ENCODE data around the gene FBXO28.

Gene FBXO28

DNA sequence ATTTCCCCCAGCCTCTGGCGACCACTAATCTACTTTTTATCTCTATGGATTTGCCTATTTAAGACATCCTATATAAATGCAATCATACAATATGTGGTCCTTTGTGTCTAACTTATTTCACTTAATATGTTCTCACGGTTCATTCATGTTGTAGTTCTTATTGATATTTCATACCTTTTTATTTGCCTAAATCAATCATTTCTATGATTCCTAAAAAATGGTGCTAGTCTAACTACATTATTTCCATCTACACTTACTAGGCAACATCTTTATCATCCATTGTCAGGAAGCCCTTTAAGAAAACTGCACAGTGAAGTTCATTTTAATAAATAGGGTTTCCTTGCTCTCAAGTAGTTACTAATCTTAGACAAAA, 380 bp upstream of the FBXO28 start:
- Histone ChIP-seq H3K27me3 (ENCODE audit: control insufficient read depth in 5 of 5, insufficient read depth in 4 of 5, low read length in 5 of 5) (peaks cover 0 to 2% (median 0%) of the 10 kb centered on the region in 5 donors), H3K9me3 (ENCODE audit: control insufficient read depth in 5 of 5, low read length in 5 of 5) (no peaks in the 10 kb centered on the region), H3K4me1 (ENCODE audit: control insufficient read depth in 5 of 5, insufficient read depth in 5 of 5, low read length in 5 of 5) (peaks cover 2 to 28% (median 27%) of the 10 kb centered on the region in 5 donors), H3K27ac (ENCODE audit: low read depth, low read length) (peak overlapping the region; percentile 91), H3K9ac (ENCODE audit: low read length in 5 of 5) (peak overlapping the region in 4 of 5 donors; percentile 40 to 98 (median 95)), H3K36me3 (ENCODE audit: control insufficient read depth in 5 of 5, insufficient read depth in 5 of 5, low read length in 5 of 5) (no peaks in the 10 kb centered on the region), H3K4me3 (ENCODE audit: low read depth in 1 of 5, low read length in 5 of 5) (peak overlapping the region; percentile 81 to 92 (median 89))

DNA sequence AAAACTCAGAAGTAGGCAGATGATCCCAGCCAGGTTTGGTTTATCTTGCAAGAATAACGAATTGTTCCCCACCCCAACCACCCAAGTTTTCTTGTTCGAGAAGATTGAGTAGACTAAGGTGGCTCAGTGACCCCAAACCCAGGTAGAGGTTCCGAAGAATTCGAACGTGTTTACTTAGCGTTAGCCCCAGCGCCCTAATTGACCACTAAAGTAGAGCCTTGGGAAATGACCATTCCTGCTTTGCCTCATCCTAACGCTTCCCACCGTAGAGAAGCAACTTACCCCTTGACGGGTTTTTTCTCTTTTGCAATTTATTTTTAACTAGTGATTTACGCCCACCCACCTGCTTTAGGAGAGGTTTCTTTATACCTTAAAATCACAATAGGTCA, 870 bp downstream of the FBXO28 start:
- Histone ChIP-seq H3K9ac (ENCODE audit: low read length in 5 of 5) (peak overlapping the region; percentile 40 to 98 (median 95)), H3K9me3 (ENCODE audit: control insufficient read depth in 5 of 5, low read length in 5 of 5) (no peaks in the 10 kb centered on the region), H3K27ac (ENCODE audit: low read depth, low read length) (peak overlapping the region; percentile 91), H3K4me1 (ENCODE audit: control insufficient read depth in 5 of 5, insufficient read depth in 5 of 5, low read length in 5 of 5) (peaks cover 2 to 30% (median 27%) of the 10 kb centered on the region in 5 donors), H3K27me3 (ENCODE audit: control insufficient read depth in 5 of 5, insufficient read depth in 4 of 5, low read length in 5 of 5) (no peaks in the 10 kb centered on the region), H3K4me3 (ENCODE audit: low read depth in 1 of 5, low read length in 5 of 5) (peak overlapping the region; percentile 69 to 92 (median 89)), H3K36me3 (ENCODE audit: control insufficient read depth in 5 of 5, insufficient read depth in 5 of 5, low read length in 5 of 5) (no peaks in the 10 kb centered on the region)

DNA sequence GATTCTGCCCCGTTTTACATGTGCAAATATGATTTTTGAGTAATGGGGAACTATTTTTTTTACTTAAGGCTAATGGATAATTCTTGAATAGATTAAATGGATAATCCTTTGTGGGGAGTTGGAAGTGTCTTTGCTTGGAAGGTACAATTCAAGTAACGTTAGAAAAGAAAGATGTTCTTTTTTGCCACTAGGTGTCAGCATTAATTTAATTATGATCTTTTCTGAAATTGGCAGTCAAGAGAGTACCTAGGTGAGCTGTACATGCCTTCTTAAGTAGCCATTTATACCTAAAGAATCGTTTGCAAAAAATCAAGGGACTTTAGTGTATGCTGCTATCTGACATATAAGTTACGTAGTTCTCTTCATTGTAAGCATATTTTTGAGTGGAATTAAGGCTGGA, 2.2 kb downstream of the FBXO28 start:
- no peak overlapping the region for H3K4me3 ChIP-seq (ENCODE audit: low read depth in 1 of 5, low read length in 5 of 5)
- no peaks in the 10 kb centered on the region for H3K9me3 ChIP-seq (ENCODE audit: control insufficient read depth in 5 of 5, low read length in 5 of 5)
- H3K9ac ChIP-seq (ENCODE audit: low read length in 5 of 5) = peak overlapping the region in 1 of 5 donors; percentile 21

DNA sequence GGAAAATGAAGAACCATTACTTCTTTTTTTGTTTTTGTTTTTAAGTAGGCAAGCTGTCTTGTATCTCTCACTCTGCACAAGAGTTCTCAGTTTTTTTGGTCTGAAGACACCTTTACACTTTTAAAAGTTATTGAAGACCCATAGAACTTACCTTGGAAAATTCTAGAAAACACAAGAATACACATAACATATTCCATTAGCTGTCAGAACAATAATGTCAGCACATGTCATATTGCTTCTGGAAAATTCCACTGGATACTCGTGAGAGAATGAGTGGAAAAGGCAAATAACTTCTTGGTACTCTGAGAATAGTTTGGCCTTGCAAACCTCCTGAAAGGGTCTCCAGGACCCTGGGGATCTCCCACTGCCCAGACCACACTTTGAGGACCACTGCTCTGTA, 4.8 kb downstream of the FBXO28 start:
- H3K27ac ChIP-seq (ENCODE audit: low read depth, low read length) = peak overlapping the region; percentile 44
- H3K36me3 ChIP-seq (ENCODE audit: control insufficient read depth in 5 of 5, insufficient read depth in 5 of 5, low read length in 5 of 5) = no peaks in the 10 kb centered on the region
- peaks cover 2 to 26% (median 23%) of the 10 kb centered on the region in 5 donors for H3K4me1 ChIP-seq (ENCODE audit: control insufficient read depth in 5 of 5, insufficient read depth in 5 of 5, low read length in 5 of 5)
- H3K9me3 ChIP-seq (ENCODE audit: control insufficient read depth in 5 of 5, low read length in 5 of 5) = no peaks in the 10 kb centered on the region
- no peak overlapping the region for H3K4me3 ChIP-seq (ENCODE audit: low read depth in 1 of 5, low read length in 5 of 5)
- H3K27me3 ChIP-seq (ENCODE audit: control insufficient read depth in 5 of 5, insufficient read depth in 4 of 5, low read length in 5 of 5) = no peaks in the 10 kb centered on the region
- no peak overlapping the region for H3K9ac ChIP-seq (ENCODE audit: low read length in 5 of 5)

More for the DNA sequence above, 2.2 kb downstream of the FBXO28 start:
- Histone ChIP-seq H3K36me3 (ENCODE audit: control insufficient read depth in 5 of 5, insufficient read depth in 5 of 5, low read length in 5 of 5) (no peaks in the 10 kb centered on the region), H3K4me1 (ENCODE audit: control insufficient read depth in 5 of 5, insufficient read depth in 5 of 5, low read length in 5 of 5) (peaks cover 2 to 30% (median 27%) of the 10 kb centered on the region in 5 donors), H3K27ac (ENCODE audit: low read depth, low read length) (peak overlapping the region; percentile 91), H3K27me3 (ENCODE audit: control insufficient read depth in 5 of 5, insufficient read depth in 4 of 5, low read length in 5 of 5) (no peaks in the 10 kb centered on the region)

DNA sequence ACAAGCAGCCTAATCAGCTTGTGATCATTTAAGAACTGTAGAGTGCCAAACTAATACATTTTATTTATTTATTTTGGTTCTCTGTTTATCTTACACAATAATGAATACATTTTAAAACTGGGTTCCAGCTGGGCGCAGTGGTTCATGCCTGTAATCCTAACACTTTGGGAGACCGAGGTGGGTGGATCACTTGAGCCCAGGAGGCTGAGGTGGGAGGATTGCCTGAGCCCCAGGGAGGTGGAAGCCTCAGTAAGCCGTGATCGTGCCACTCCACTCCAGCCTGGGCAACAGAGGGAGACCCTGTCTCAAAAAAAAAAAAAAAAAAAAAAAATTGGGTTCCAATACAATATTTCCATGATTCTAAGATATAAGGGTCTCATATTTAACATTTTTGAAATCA, 9.2 kb downstream of the FBXO28 start:
- Histone ChIP-seq H3K9ac (ENCODE audit: low read length in 5 of 5) (peak overlapping the region in 1 of 5 donors; percentile 40), H3K4me1 (ENCODE audit: control insufficient read depth in 5 of 5, insufficient read depth in 5 of 5, low read length in 5 of 5) (peaks cover 0 to 17% (median 0%) of the 10 kb centered on the region in 5 donors), H3K27me3 (ENCODE audit: control insufficient read depth in 5 of 5, insufficient read depth in 4 of 5, low read length in 5 of 5) (no peaks in the 10 kb centered on the region), H3K9me3 (ENCODE audit: control insufficient read depth in 5 of 5, low read length in 5 of 5) (no peaks in the 10 kb centered on the region), H3K4me3 (ENCODE audit: low read depth in 1 of 5, low read length in 5 of 5) (no peak overlapping the region), H3K36me3 (ENCODE audit: control insufficient read depth in 5 of 5, insufficient read depth in 5 of 5, low read length in 5 of 5) (no peaks in the 10 kb centered on the region), H3K27ac (ENCODE audit: low read depth, low read length) (no peak overlapping the region)

DNA sequence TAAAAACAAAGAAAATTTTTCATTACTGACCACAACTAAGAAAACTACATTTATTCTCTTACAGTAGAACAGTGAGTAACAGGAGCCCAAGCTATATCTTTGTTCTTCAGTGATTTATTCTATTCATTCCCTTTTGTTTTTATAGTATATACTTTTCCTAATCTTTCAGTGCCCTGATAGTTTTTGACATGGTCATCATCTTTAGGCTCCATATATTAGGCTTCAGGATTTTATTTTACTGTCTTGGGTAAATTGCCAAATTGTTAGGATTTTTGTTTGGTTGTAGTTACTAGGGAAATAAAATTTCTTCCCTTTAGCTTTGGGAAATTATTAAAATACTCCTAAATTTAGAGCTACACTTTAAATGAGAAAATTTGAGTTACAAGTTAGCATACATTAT, 10.3 kb downstream of the FBXO28 start:
- Histone ChIP-seq H3K27me3 (ENCODE audit: control insufficient read depth in 5 of 5, insufficient read depth in 4 of 5, low read length in 5 of 5) (no peaks in the 10 kb centered on the region), H3K4me3 (ENCODE audit: low read depth in 1 of 5, low read length in 5 of 5) (no peak overlapping the region), H3K36me3 (ENCODE audit: control insufficient read depth in 5 of 5, insufficient read depth in 5 of 5, low read length in 5 of 5) (no peaks in the 10 kb centered on the region), H3K4me1 (ENCODE audit: control insufficient read depth in 5 of 5, insufficient read depth in 5 of 5, low read length in 5 of 5) (peaks cover 0 to 14% (median 0%) of the 10 kb centered on the region in 5 donors), H3K9me3 (ENCODE audit: control insufficient read depth in 5 of 5, low read length in 5 of 5) (no peaks in the 10 kb centered on the region), H3K27ac (ENCODE audit: low read depth, low read length) (no peak overlapping the region), H3K9ac (ENCODE audit: low read length in 5 of 5) (no peak overlapping the region)

DNA sequence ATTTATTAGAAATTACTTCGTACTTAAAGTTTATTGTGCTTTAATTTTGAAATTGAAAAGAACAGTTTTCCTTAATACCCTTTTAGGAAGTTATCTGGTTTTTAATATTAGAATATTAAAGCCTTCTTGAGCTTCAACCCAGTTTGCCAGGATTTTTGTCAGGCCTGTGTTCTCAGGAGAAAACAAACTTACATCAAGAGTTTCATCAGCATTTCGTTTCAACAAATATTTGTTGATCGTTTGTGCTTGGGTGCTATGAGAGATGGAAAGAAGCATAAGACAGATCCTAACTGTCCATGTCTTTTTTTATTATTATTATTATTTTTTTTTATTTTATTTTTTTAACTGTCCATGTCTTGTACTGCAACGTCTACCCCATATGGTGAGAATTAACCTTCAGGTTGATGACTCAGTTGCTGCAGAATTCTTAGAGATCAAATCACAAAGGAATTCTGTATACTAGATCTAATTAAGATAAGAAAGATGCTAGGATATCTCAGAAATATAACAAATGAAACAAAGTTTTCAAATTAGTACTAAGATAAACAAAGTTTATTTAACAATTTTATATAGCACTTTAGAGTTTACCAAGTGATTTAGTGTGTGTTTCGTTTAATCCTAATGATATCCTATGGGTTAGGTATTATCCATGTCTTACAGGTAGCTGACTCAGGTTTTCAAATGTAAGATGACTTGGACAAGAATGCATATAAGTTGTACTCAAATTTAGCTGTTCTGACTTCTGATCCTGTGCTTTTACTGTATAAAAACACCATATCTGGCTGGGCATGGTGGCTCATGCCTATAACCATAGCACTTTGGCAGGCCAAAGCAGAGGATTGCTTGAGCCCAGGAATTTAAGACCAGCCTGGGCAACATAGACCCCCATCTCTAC, 14.3 kb downstream of the FBXO28 start:
- Histone ChIP-seq H3K4me3 (ENCODE audit: low read depth in 1 of 5, low read length in 5 of 5) (no peak overlapping the region), H3K9ac (ENCODE audit: low read length in 5 of 5) (no peak overlapping the region), H3K27me3 (ENCODE audit: control insufficient read depth in 5 of 5, insufficient read depth in 4 of 5, low read length in 5 of 5) (no peaks in the 10 kb centered on the region), H3K27ac (ENCODE audit: low read depth, low read length) (no peak overlapping the region), H3K36me3 (ENCODE audit: control insufficient read depth in 5 of 5, insufficient read depth in 5 of 5, low read length in 5 of 5) (peaks cover 17 to 28% (median 27%) of the 10 kb centered on the region in 5 donors), H3K4me1 (ENCODE audit: control insufficient read depth in 5 of 5, insufficient read depth in 5 of 5, low read length in 5 of 5) (peaks cover 0 to 14% (median 0%) of the 10 kb centered on the region in 5 donors), H3K9me3 (ENCODE audit: control insufficient read depth in 5 of 5, low read length in 5 of 5) (no peaks in the 10 kb centered on the region)

DNA sequence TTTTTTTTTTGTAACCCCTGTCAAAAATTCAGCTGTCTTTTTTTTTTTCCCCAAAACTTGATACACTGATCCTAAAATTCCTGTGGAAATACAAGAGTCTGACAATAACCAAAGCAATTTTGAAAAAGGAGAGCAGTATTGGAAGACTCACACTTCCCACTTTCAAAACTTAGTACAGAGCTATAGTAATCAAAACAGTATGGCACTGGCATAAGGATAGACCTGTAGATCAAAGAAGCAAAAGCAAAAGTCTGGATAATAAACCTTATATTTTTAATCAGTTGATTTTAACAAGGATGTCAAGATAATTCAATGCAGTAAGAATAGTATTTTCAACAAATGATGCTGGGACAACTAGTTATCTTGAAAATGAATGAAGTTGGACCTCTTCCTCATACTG, 17.3 kb downstream of the FBXO28 start:
- Histone ChIP-seq H3K4me1 (ENCODE audit: control insufficient read depth in 5 of 5, insufficient read depth in 5 of 5, low read length in 5 of 5) (peaks cover 0 to 6% (median 0%) of the 10 kb centered on the region in 5 donors), H3K9me3 (ENCODE audit: control insufficient read depth in 5 of 5, low read length in 5 of 5) (no peaks in the 10 kb centered on the region), H3K9ac (ENCODE audit: low read length in 5 of 5) (no peak overlapping the region), H3K27ac (ENCODE audit: low read depth, low read length) (no peak overlapping the region), H3K4me3 (ENCODE audit: low read depth in 1 of 5, low read length in 5 of 5) (no peak overlapping the region), H3K27me3 (ENCODE audit: control insufficient read depth in 5 of 5, insufficient read depth in 4 of 5, low read length in 5 of 5) (no peaks in the 10 kb centered on the region), H3K36me3 (ENCODE audit: control insufficient read depth in 5 of 5, insufficient read depth in 5 of 5, low read length in 5 of 5) (peaks cover 17 to 38% (median 31%) of the 10 kb centered on the region in 5 donors)

DNA sequence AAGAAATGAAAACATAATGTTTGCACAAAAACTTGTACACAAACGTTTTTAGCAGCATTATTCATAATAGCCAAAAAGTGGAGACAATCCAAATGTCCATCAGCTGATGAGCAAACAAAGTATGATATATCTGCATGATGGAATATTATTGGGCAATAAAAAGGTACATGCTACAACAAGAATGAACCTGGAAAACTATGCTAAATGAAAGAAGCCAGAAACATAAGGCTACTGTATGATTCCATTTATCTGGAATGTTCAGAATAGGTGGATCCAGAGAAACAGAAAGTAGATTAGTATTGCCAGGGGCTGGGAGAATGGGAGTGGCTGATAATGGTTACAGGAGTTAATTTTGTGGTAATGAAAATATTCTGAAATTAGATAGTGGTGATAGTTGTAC, 19.0 kb downstream of the FBXO28 start:
- peaks cover 17 to 49% (median 34%) of the 10 kb centered on the region in 5 donors for H3K36me3 ChIP-seq (ENCODE audit: control insufficient read depth in 5 of 5, insufficient read depth in 5 of 5, low read length in 5 of 5)
- no peak overlapping the region for H3K27ac ChIP-seq (ENCODE audit: low read depth, low read length)

DNA sequence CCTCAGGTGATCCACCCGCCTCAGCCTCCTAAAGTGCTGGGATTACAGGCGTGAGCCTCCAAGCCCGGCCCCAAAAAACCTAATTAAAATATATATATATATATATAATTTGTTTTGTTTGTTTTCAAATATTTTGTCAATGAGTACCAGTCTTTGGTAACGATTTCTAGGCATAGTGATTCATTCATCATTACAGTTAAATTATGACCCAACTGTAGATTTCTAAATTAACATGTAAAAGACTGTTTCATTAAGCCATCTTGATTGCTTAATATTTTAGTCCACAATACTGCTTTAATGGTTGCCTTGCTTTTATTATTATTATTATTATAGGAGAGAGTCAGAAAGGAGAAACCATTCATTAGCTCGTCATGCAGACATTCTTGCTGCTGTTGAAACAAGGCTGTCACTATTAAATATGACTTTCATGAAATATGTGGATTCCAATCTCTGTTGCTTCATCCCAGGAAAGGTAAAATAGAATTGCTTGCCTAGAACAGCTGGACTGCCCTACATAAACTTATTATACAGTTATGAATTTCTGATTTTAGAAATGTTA, 19.9 kb downstream of the FBXO28 start:
- Histone ChIP-seq H3K9ac (ENCODE audit: low read length in 5 of 5) (no peak overlapping the region), H3K27me3 (ENCODE audit: control insufficient read depth in 5 of 5, insufficient read depth in 4 of 5, low read length in 5 of 5) (no peaks in the 10 kb centered on the region), H3K4me1 (ENCODE audit: control insufficient read depth in 5 of 5, insufficient read depth in 5 of 5, low read length in 5 of 5) (no peaks in the 10 kb centered on the region), H3K36me3 (ENCODE audit: control insufficient read depth in 5 of 5, insufficient read depth in 5 of 5, low read length in 5 of 5) (peaks cover 21 to 50% (median 34%) of the 10 kb centered on the region in 5 donors), H3K4me3 (ENCODE audit: low read depth in 1 of 5, low read length in 5 of 5) (no peak overlapping the region), H3K9me3 (ENCODE audit: control insufficient read depth in 5 of 5, low read length in 5 of 5) (no peaks in the 10 kb centered on the region), H3K27ac (ENCODE audit: low read depth, low read length) (no peak overlapping the region)

More for the DNA sequence above, 19.0 kb downstream of the FBXO28 start:
- Histone ChIP-seq H3K9ac (ENCODE audit: low read length in 5 of 5) (no peak overlapping the region), H3K4me3 (ENCODE audit: low read depth in 1 of 5, low read length in 5 of 5) (no peak overlapping the region), H3K27me3 (ENCODE audit: control insufficient read depth in 5 of 5, insufficient read depth in 4 of 5, low read length in 5 of 5) (no peaks in the 10 kb centered on the region), H3K9me3 (ENCODE audit: control insufficient read depth in 5 of 5, low read length in 5 of 5) (no peaks in the 10 kb centered on the region), H3K4me1 (ENCODE audit: control insufficient read depth in 5 of 5, insufficient read depth in 5 of 5, low read length in 5 of 5) (peaks cover 0 to 1% (median 0%) of the 10 kb centered on the region in 5 donors)
